OCI-LY1 (cell line): ENCODE data around the gene FSTL5.

Experiments
- H2AFZ ChIP-seq: fragments of 200-600 bp; sonication (generic), shearing (Covaris generic); 2 replicates; pipeline ENCODE4 v1.6.0; 2014; ENCODE audit warnings: antibody characterized with exemption, mild to moderate bottlenecking, low read length
- H3F3A ChIP-seq: fragments of 200-600 bp; sonication (generic), shearing (Covaris generic); 2 replicates; pipeline ENCODE4 v1.6.0; 2014; ENCODE audit warnings: mild to moderate bottlenecking, antibody characterized with exemption, low read length, moderate library complexity; ENCODE audit not compliant: insufficient read depth
- H3K27ac ChIP-seq: fragments of 200-600 bp; sonication (generic); 2 replicates; pipeline ENCODE4 v1.5.1; 2014; ENCODE audit warnings: low read length, mixed run types, mild to moderate bottlenecking, low read depth; ENCODE audit not compliant: poor library complexity, severe bottlenecking
- H3K27me3 ChIP-seq: fragments of 200-600 bp; sonication (generic); 2 replicates; pipeline ENCODE4 v1.6.0; 2014; ENCODE audit warnings: antibody characterized with exemption, mild to moderate bottlenecking, low read length, moderate library complexity; ENCODE audit not compliant: insufficient read depth
- H3K36me3 ChIP-seq: fragments of 200-600 bp; sonication (generic); 2 replicates; pipeline ENCODE4 v1.6.1; 2014; ENCODE audit warnings: mild to moderate bottlenecking, antibody characterized with exemption, low read length, moderate library complexity, mixed read lengths; ENCODE audit not compliant: insufficient read depth
- H3K4me1 ChIP-seq: fragments of 200-600 bp; sonication (generic); 2 replicates; pipeline ENCODE4 v1.5.1; 2014; ENCODE audit warnings: mild to moderate bottlenecking, low read length, moderate library complexity; ENCODE audit not compliant: insufficient read depth, severe bottlenecking
- H3K4me2 ChIP-seq: fragments of 200-600 bp; sonication (generic), shearing (Covaris generic); 2 replicates; pipeline ENCODE4 v1.6.1; 2014; ENCODE audit warnings: low read length
- H3K4me3 ChIP-seq: fragments of 200-600 bp; sonication (generic); 2 replicates; pipeline ENCODE4 v1.5.1; 2014; ENCODE audit warnings: low read length, low read depth, mild to moderate bottlenecking, mixed read lengths; ENCODE audit not compliant: poor library complexity, severe bottlenecking
- H3K79me2 ChIP-seq: fragments of 200-600 bp; shearing (Covaris generic); 2 replicates; pipeline ENCODE4 v1.6.1; 2016; ENCODE audit warnings: mixed run types, low read length, mixed read lengths; ENCODE audit not compliant: insufficient read depth
- H3K9ac ChIP-seq: fragments of 200-600 bp; sonication (generic), shearing (Covaris generic); 2 replicates; pipeline ENCODE4 v1.6.1; 2014; ENCODE audit warnings: mild to moderate bottlenecking, low read length, mixed read lengths
- H3K9me2 ChIP-seq: fragments of 200-600 bp; sonication (generic), shearing (Covaris generic); 2 replicates; pipeline ENCODE4 v1.6.1; 2014; ENCODE audit warnings: low read depth, mild to moderate bottlenecking, low read length, mixed read lengths
- H3K9me3 ChIP-seq: fragments of 200-600 bp; shearing (Covaris generic); 2 replicates; pipeline ENCODE4 v1.6.1; 2014; ENCODE audit warnings: low read length, mixed read lengths
- H4K20me1 ChIP-seq: fragments of 200-600 bp; sonication (generic), shearing (Covaris generic); 2 replicates; pipeline ENCODE4 v1.6.0; 2016; ENCODE audit warnings: mild to moderate bottlenecking, low read length; ENCODE audit not compliant: insufficient read depth
- CTCF ChIP-seq: fragments of 200-600 bp; sonication (generic), shearing (Covaris generic); IDR thresholded peaks from 2 replicates; pipeline ENCODE4 v1.5.1; 2017; ENCODE audit warnings: mild to moderate bottlenecking, antibody characterized with exemption, low read length, moderate library complexity, mixed read lengths
- EZH2 ChIP-seq: fragments of 200-600 bp; sonication (generic), shearing (Covaris generic); IDR thresholded peaks from 2 replicates; pipeline ENCODE4 v1.8.0; 2017; ENCODE audit warnings: borderline replicate concordance, mixed run types, mild to moderate bottlenecking, antibody characterized with exemption, low read length, moderate library complexity, mixed read lengths

FSTL5 gene

GRCh38 chr4:161907590-161907955, 256.2 kb downstream of the FSTL5 start:
- no peaks in the 10 kb centered on the region for H3F3A ChIP-seq
- no peak overlapping the region for H2AFZ ChIP-seq
- no peaks in the 10 kb centered on the region for H3K36me3 ChIP-seq
- no peak overlapping the region for H3K4me2 ChIP-seq
- TF ChIP-seq CTCF (no peak), EZH2 (no peak)
- H4K20me1 ChIP-seq: no peaks in the 10 kb centered on the region
- no peak overlapping the region for H3K27ac ChIP-seq
- H3K27me3 ChIP-seq: no peaks in the 10 kb centered on the region
- no peak overlapping the region for H3K4me3 ChIP-seq
- no peaks in the 10 kb centered on the region for H3K4me1 ChIP-seq
- no peaks in the 10 kb centered on the region; the same call in 1 of the 2 replicates for H3K9me2 ChIP-seq
- H3K9ac ChIP-seq: no peak overlapping the region
- no peaks in the 10 kb centered on the region for H3K79me2 ChIP-seq
- H3K9me3 ChIP-seq: no peaks in the 10 kb centered on the region

GRCh38 chr4:161906836-161907589, 256.8 kb downstream of the FSTL5 start:
- Histone ChIP-seq H3K9ac (no peak overlapping the region), H3K4me1 (no peaks in the 10 kb centered on the region), H3K79me2 (no peaks in the 10 kb centered on the region), H3K4me3 (no peak overlapping the region), H3K9me3 (no peaks in the 10 kb centered on the region), H3K4me2 (no peak overlapping the region), H3F3A (no peaks in the 10 kb centered on the region), H2AFZ (no peak overlapping the region), H3K27ac (no peak overlapping the region), H4K20me1 (no peaks in the 10 kb centered on the region), H3K9me2 (no peaks in the 10 kb centered on the region; the same call in 1 of the 2 replicates), H3K27me3 (no peaks in the 10 kb centered on the region), H3K36me3 (no peaks in the 10 kb centered on the region)
- TF ChIP-seq CTCF (no peak), EZH2 (no peak)

GRCh38 chr4:161900110-161900509, 263.7 kb downstream of the FSTL5 start:
- no peaks in the 10 kb centered on the region; the same call in 1 of the 2 replicates for H3K9me2 ChIP-seq
- H3K4me1 ChIP-seq: no peaks in the 10 kb centered on the region
- H3K79me2 ChIP-seq: no peaks in the 10 kb centered on the region
- TF ChIP-seq CTCF: no peak
- no peak for TF ChIP-seq EZH2
- H4K20me1 ChIP-seq: no peaks in the 10 kb centered on the region
- H3K4me3 ChIP-seq: no peak overlapping the region
- no peak overlapping the region for H3K27ac ChIP-seq
- H3K36me3 ChIP-seq: no peaks in the 10 kb centered on the region
- H3F3A ChIP-seq: no peaks in the 10 kb centered on the region
- no peak overlapping the region for H3K4me2 ChIP-seq
- H3K27me3 ChIP-seq: no peaks in the 10 kb centered on the region
- no peak overlapping the region for H2AFZ ChIP-seq
- H3K9ac ChIP-seq: no peak overlapping the region
- no peaks in the 10 kb centered on the region for H3K9me3 ChIP-seq
